NCI-H460 (cell line): Measurements from ENCODE around the gene ACADS. TPM values are rescaled to one million over a fixed set of nuclear protein-coding genes. Genes with fewer than 3 reads are reported as not detected.

Experiments
- DNase-seq: peaks from one replicate; pipeline ENCODE4 v3.0.0-alpha.2; 2016; ENCODE audit warnings: low read depth; ENCODE audit errors: extremely low read depth
- total RNA-seq: library from RNA; depleted of rRNA; stranded (reverse); fragments of >200 nt; shearing (Covaris generic); gene quantifications from 2 replicates; pipeline ENCODE4 v1.2.3, GENCODE V29; 2014

The ACADS gene
- total RNA-seq, 1 experiment from 2014 or later: 13.6 TPM

- DNase-seq: no peak
These were observed 25.2 kb downstream of the ACADS start for GRCh38 chr12:120750806-120751205.

GRCh38 chr12:120751389-120751788, 25.8 kb downstream of the ACADS start:
- DNase-seq: no peak

- no peak for DNase-seq
These were observed 29.2 kb downstream of the ACADS start for GRCh38 chr12:120754792-120755191.

- DNase-seq: no peak
These were observed 29.6 kb downstream of the ACADS start for GRCh38 chr12:120755269-120755668.

GRCh38 chr12:120757226-120757742, 31.7 kb downstream of the ACADS start:
- no peak for DNase-seq

GRCh38 chr12:120757949-120758348, 32.3 kb downstream of the ACADS start:
- DNase-seq: no peak

- DNase-seq: no peak
These were observed 33.4 kb downstream of the ACADS start for GRCh38 chr12:120758798-120759590.

- no peak for DNase-seq
These were observed 34.1 kb downstream of the ACADS start for GRCh38 chr12:120759591-120760348.

- DNase-seq: no peak
These were observed 35.0 kb downstream of the ACADS start for GRCh38 chr12:120760349-120761254.

- no peak for DNase-seq
These were observed 35.9 kb downstream of the ACADS start for GRCh38 chr12:120761519-120761934.

GRCh38 chr12:120762086-120762485, 36.5 kb downstream of the ACADS start:
- no peak for DNase-seq

GRCh38 chr12:120763250-120763649, 37.6 kb downstream of the ACADS start:
- DNase-seq: no peak

- no peak for DNase-seq
These were observed 39.2 kb downstream of the ACADS start for GRCh38 chr12:120764816-120765215.

GRCh38 chr12:120766566-120766965, 40.9 kb downstream of the ACADS start:
- no peak for DNase-seq

- DNase-seq: no peak
These were observed 41.7 kb downstream of the ACADS start for GRCh38 chr12:120767071-120768024.

GRCh38 chr12:120771097-120771496, 45.5 kb downstream of the ACADS start:
- DNase-seq: no peak

GRCh38 chr12:120774169-120774916, 48.7 kb downstream of the ACADS start:
- DNase-seq: no peak

- no peak for DNase-seq
These were observed 50.4 kb downstream of the ACADS start for GRCh38 chr12:120775862-120776552.
